GM23248 (cell line): ENCODE measurements around the gene SLC12A6. TPM values are rescaled to one million over a fixed set of nuclear protein-coding genes. Genes with fewer than 3 reads are reported as not detected.

Experiments
- DNase-seq: peaks from one replicate; pipeline ENCODE4 v3.0.0-alpha.2; 2015
- H2AFZ ChIP-seq: fragments of 200-600 bp; sonication (generic); 2 replicates; pipeline ENCODE4 v1.6.1; 2016; ENCODE audit warnings: antibody characterized with exemption
- H3F3A ChIP-seq: fragments of 200-600 bp; sonication (generic); 2 replicates; pipeline ENCODE4 v1.6.1; 2016; ENCODE audit warnings: mild to moderate bottlenecking, antibody characterized with exemption, mixed run types; ENCODE audit not compliant: insufficient read depth
- H3K27ac ChIP-seq: fragments of 200-600 bp; sonication (generic); 2 replicates; pipeline ENCODE4 v1.5.1; 2016; ENCODE audit warnings: mild to moderate bottlenecking
- H3K27me3 ChIP-seq: fragments of 200-600 bp; sonication (generic); replicated peaks from 2 replicates; pipeline ENCODE4 v1.6.1; 2016; ENCODE audit warnings: mild to moderate bottlenecking; ENCODE audit not compliant: insufficient read depth
- H3K36me3 ChIP-seq: fragments of 200-600 bp; sonication (generic); 2 replicates; pipeline ENCODE4 v1.6.1; 2016; ENCODE audit warnings: low read depth, mild to moderate bottlenecking
- H3K4me1 ChIP-seq: fragments of 200-600 bp; sonication (generic); 2 replicates; pipeline ENCODE4 v1.6.1; 2016; ENCODE audit warnings: mild to moderate bottlenecking; ENCODE audit not compliant: insufficient read depth
- H3K4me2 ChIP-seq: fragments of 200-600 bp; sonication (generic); one replicate; pipeline ENCODE4 v1.6.1; 2016; ENCODE audit warnings: mild to moderate bottlenecking; ENCODE audit not compliant: unreplicated experiment
- H3K4me3 ChIP-seq: fragments of 200-600 bp; sonication (generic); 2 replicates; pipeline ENCODE4 v1.5.1; 2016; ENCODE audit warnings: mild to moderate bottlenecking
- H3K79me2 ChIP-seq: fragments of 200-600 bp; sonication (generic); 2 replicates; pipeline ENCODE4 v1.6.1; 2016; ENCODE audit warnings: mild to moderate bottlenecking; ENCODE audit not compliant: insufficient read depth
- H3K9ac ChIP-seq: fragments of 200-600 bp; sonication (generic); 2 replicates; pipeline ENCODE4 v1.6.1; 2016; ENCODE audit warnings: mild to moderate bottlenecking
- H3K9me2 ChIP-seq: fragments of 200-600 bp; sonication (generic); 2 replicates; pipeline ENCODE4 v1.6.1; 2016; ENCODE audit warnings: mixed run types, mild to moderate bottlenecking, moderate library complexity; ENCODE audit not compliant: insufficient read depth
- H3K9me3 ChIP-seq: fragments of 200-600 bp; sonication (generic); one replicate; pipeline ENCODE4 v1.6.1; 2017; ENCODE audit warnings: low read depth
- H4K20me1 ChIP-seq: fragments of 200-600 bp; sonication (generic); 2 replicates; pipeline ENCODE4 v1.6.0; 2016; ENCODE audit not compliant: insufficient read depth
- EZH2 ChIP-seq: fragments of 200-600 bp; sonication (generic); IDR thresholded peaks from 2 replicates; pipeline ENCODE4 v1.6.1; 2018; ENCODE audit warnings: antibody characterized with exemption, mild to moderate bottlenecking; ENCODE audit not compliant: insufficient read depth, poor library complexity, severe bottlenecking
- EZH2phosphoT487 ChIP-seq: fragments of 200-600 bp; sonication (generic); IDR thresholded peaks from 2 replicates; pipeline ENCODE4 v1.6.1; 2018; ENCODE audit warnings: antibody characterized with exemption, moderate library complexity, mild to moderate bottlenecking, low read depth; ENCODE audit not compliant: insufficient read depth
- WGBS, 2 experiments: methylation state at CpG; one replicate each; pipeline ENCODE4 v1.1.6; 2015 to 2017; ENCODE audit warnings: low lambda C conversion rate in 2 of 2, low coverage in 1 of 2; ENCODE audit errors: missing lambda C conversion rate in 2 of 2; 5-methylcytosine and 5-hydroxymethylcytosine counted together
- in situ Hi-C: fragments of 300-500 bp; cut with MboI; formaldehyde crosslinking; loops from 2 replicates; pipeline ENCODE4 v1.15.0; 2020
- polyA plus RNA-seq: library from polyadenylated mRNA; unstranded; fragments of >200 nt; fragmentation: Nextera tagmentation; extraction: Ambion mirVana; gene quantifications from 2 replicates; pipeline ENCODE4 v1.2.1, GENCODE V29; 2016
- total RNA-seq: library from RNA; depleted of rRNA; stranded (reverse); fragments of >200 nt; shearing (Covaris generic); gene quantifications from 2 replicates; pipeline ENCODE4 v1.2.3, GENCODE V29; 2014

SLC12A6 gene
- total and polyA plus RNA-seq, 2 experiments from 2014 or later: 4.3 to 19.2 TPM

GRCh38 chr15:34374816-34375215 lies 37.2 kb upstream of the SLC12A6 start:
- WGBS, 2 experiments: 84 to 91% methylated on average over 2 of the region's 2 CpGs

GRCh38 chr15:34373951-34374350 lies 36.4 kb upstream of the SLC12A6 start:
- Histone ChIP-seq H3K36me3 (no peaks in the 10 kb centered on the region), H3K9me3 (no peaks in the 10 kb centered on the region), H4K20me1 (no peaks in the 10 kb centered on the region), H3K4me1 (no peaks in the 10 kb centered on the region), H3K9me2 (no peaks in the 10 kb centered on the region), H3K9ac (no peak overlapping the region), H3K4me3 (no peak overlapping the region), H3F3A (no peaks in the 10 kb centered on the region), H3K27ac (no peak overlapping the region), H3K4me2 (no peak overlapping the region), H3K27me3 (no peaks in the 10 kb centered on the region), H3K79me2 (no peaks in the 10 kb centered on the region), H2AFZ (no peak overlapping the region)
- no peak for DNase-seq
- TF ChIP-seq EZH2phosphoT487: no peak
- TF ChIP-seq EZH2: no peak
- in situ Hi-C loops: loop anchor here (10.0 to 25.0 kb wide), 4 partner anchors 71 to 262 kb away; partner anchors contain the start of genes EMC7, GOLGA8B and PGBD4
- WGBS, 2 experiments: 66 to 77% methylated on average over 7 to 8 of the region's 8 CpGs

More at GRCh38 chr15:34374816-34375215, 37.2 kb upstream of the SLC12A6 start:
- H3K27ac ChIP-seq: no peak overlapping the region
- no peak overlapping the region for H2AFZ ChIP-seq
- in situ Hi-C loops: loop anchor here (10.0 to 25.0 kb wide), 4 partner anchors 70 to 263 kb away; partner anchors contain the start of genes EMC7, GOLGA8B and PGBD4
- no peaks in the 10 kb centered on the region for H3K27me3 ChIP-seq
- H3K4me3 ChIP-seq: no peak overlapping the region
- H4K20me1 ChIP-seq: no peaks in the 10 kb centered on the region
- H3K79me2 ChIP-seq: no peaks in the 10 kb centered on the region
- DNase-seq: no peak
- no peak overlapping the region for H3K9ac ChIP-seq
- H3K36me3 ChIP-seq: no peaks in the 10 kb centered on the region
- no peak overlapping the region for H3K4me2 ChIP-seq
- no peaks in the 10 kb centered on the region for H3F3A ChIP-seq
- no peak for TF ChIP-seq EZH2
- TF ChIP-seq EZH2phosphoT487: no peak
- no peaks in the 10 kb centered on the region for H3K9me3 ChIP-seq
- no peaks in the 10 kb centered on the region for H3K4me1 ChIP-seq
- H3K9me2 ChIP-seq: no peaks in the 10 kb centered on the region

- Histone ChIP-seq H3K9ac (no peak overlapping the region), H2AFZ (no peak overlapping the region), H3K4me1 (no peaks in the 10 kb centered on the region; the same call in 1 of the 2 replicates), H3K79me2 (peaks cover 15% of the 10 kb centered on the region), H4K20me1 (no peaks in the 10 kb centered on the region), H3K27ac (no peak overlapping the region), H3K9me2 (no peaks in the 10 kb centered on the region), H3K27me3 (no peaks in the 10 kb centered on the region), H3K4me3 (no peak overlapping the region), H3F3A (0 out of 2 replicates have a peak, but pooled peaks cover 6% of the 10 kb centered on the region), H3K4me2 (no peak overlapping the region), H3K36me3 (no peaks in the 10 kb centered on the region), H3K9me3 (no peaks in the 10 kb centered on the region)
- no peak for TF ChIP-seq EZH2phosphoT487
- no peak for TF ChIP-seq EZH2
- WGBS, 2 experiments: 26% methylated on average over 2 of the region's 2 CpGs; no CpG with 5 or more reads in 1 of the 2 experiments
- in situ Hi-C loops: loop anchor here (10.0 to 25.0 kb wide), 4 partner anchors 74 to 258 kb away; partner anchors contain the start of genes EMC7, GOLGA8B and PGBD4
- DNase-seq: no peak
Observed at GRCh38 chr15:34370643-34371042, 33.1 kb upstream of the SLC12A6 start.

DNA sequence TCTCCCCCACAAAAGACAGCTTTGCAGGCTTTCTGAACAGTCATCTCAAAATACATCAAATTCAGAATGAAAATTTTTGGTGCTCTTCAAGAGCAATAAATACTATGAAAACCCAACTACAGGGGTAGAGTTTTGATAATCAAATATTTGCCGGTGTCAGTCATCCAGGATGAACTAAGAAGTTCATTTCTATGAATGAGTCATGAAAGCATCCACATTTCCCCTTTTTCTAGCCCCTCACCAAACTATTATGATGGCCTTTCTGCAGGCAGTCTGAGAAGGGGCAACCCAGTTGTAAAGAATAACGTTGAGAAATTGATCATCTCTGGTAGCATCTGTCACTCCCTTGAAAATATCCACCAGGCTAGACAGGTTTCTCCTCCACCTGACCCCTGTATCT lies 32.5 kb upstream of the SLC12A6 start:
- TF ChIP-seq EZH2 (no peak), EZH2phosphoT487 (no peak)
- H3K79me2 ChIP-seq: peaks cover 20% of the 10 kb centered on the region
- in situ Hi-C loops: loop anchor here (10.0 to 25.0 kb wide), 4 partner anchors 75 to 258 kb away; partner anchors contain the start of genes EMC7, GOLGA8B and PGBD4
- no peak overlapping the region for H3K9ac ChIP-seq
- H3K4me2 ChIP-seq: no peak overlapping the region
- H3K9me2 ChIP-seq: no peaks in the 10 kb centered on the region
- no peaks in the 10 kb centered on the region for H4K20me1 ChIP-seq
- H3K9me3 ChIP-seq: no peaks in the 10 kb centered on the region
- 56 to 61% methylated on average over 2 of the region's 2 CpGs for WGBS, 2 experiments
- H3K27ac ChIP-seq: no peak overlapping the region
- H2AFZ ChIP-seq: no peak overlapping the region
- H3K27me3 ChIP-seq: no peaks in the 10 kb centered on the region
- no peak overlapping the region for H3K4me3 ChIP-seq
- H3K4me1 ChIP-seq: no peaks in the 10 kb centered on the region; the same call in 1 of the 2 replicates
- 0 out of 2 replicates have a peak, but pooled peaks cover 6% of the 10 kb centered on the region for H3F3A ChIP-seq
- no peaks in the 10 kb centered on the region for H3K36me3 ChIP-seq
- no peak for DNase-seq
